PC-3 (cell line): Measurements from ENCODE around the gene ACAD11. TPM values are rescaled to one million over a fixed set of nuclear protein-coding genes. Genes with fewer than 3 reads are reported as not detected.

Source experiments
- ATAC-seq: fragments of 200-7000 bp; cut with Tn5 transposase; 2 replicates; pipeline ENCODE4 v1.9.1; 2020; ENCODE audit warnings: mild to moderate bottlenecking, moderate library complexity
- BruUV-seq: library from RNA; stranded (reverse); fragments of 400-500 nt; replicated peaks from 2 replicates; lab custom pipeline; 2021; lab: Mats Ljungman, UMichigan
- CTCF ChIA-PET: fragments of 300-600 bp; sonication (Branson Sonifier 250); formaldehyde crosslinking; loops from one replicate; lab custom pipeline; 2022; ENCODE audit warnings: antibody characterized with exemption; lab: Charles Lee
- POLR2A ChIA-PET: fragments of 300-600 bp; sonication (Branson Sonifier 250); formaldehyde crosslinking; loops from one replicate; lab custom pipeline; 2022; ENCODE audit warnings: antibody characterized with exemption; ENCODE audit not compliant: unreplicated experiment; lab: Charles Lee
- DNase-seq: peaks from one replicate; pipeline ENCODE4 v3.0.0-alpha.2; 2015
- H2AFZ ChIP-seq: fragments of 300-600 bp; sonication (generic); 2 replicates; pipeline ENCODE4 v1.6.0; 2016; ENCODE audit warnings: antibody characterized with exemption, low read length
- H3F3A ChIP-seq: fragments of 300-600 bp; sonication (generic); one replicate; pipeline ENCODE4 v1.6.0; 2017; ENCODE audit warnings: antibody characterized with exemption, low read length, control low read depth, mild to moderate bottlenecking; ENCODE audit not compliant: unreplicated experiment
- H3K27ac ChIP-seq: fragments of 300-600 bp; sonication (generic); 2 replicates; pipeline ENCODE4 v1.5.1; 2016; ENCODE audit warnings: mild to moderate bottlenecking, low read length
- H3K27me3 ChIP-seq: fragments of 300-600 bp; sonication (generic); 2 replicates; pipeline ENCODE4 v1.6.1; 2016; ENCODE audit warnings: low read length, mixed read lengths
- H3K36me3 ChIP-seq: fragments of 300-600 bp; sonication (generic); 2 replicates; pipeline ENCODE4 v1.6.1; 2016; ENCODE audit warnings: low read depth, mixed run types, low read length, mixed read lengths
- H3K4me1 ChIP-seq: fragments of 300-600 bp; sonication (generic); 2 replicates; pipeline ENCODE4 v1.5.1; 2016; ENCODE audit warnings: low read length; ENCODE audit not compliant: insufficient read depth
- H3K4me2 ChIP-seq: fragments of 300-600 bp; sonication (generic); 2 replicates; pipeline ENCODE4 v1.6.0; 2016; ENCODE audit warnings: low read length
- H3K4me3 ChIP-seq: fragments of 300-600 bp; sonication (generic); 2 replicates; pipeline ENCODE4 v1.5.1; 2016; ENCODE audit warnings: mild to moderate bottlenecking, low read length, mixed read lengths
- H3K79me2 ChIP-seq: fragments of 300-600 bp; sonication (generic); 2 replicates; pipeline ENCODE4 v1.6.1; 2017; ENCODE audit warnings: low read length, mixed read lengths
- H3K9ac ChIP-seq: fragments of 300-600 bp; sonication (generic); 2 replicates; pipeline ENCODE4 v1.6.0; 2016; ENCODE audit warnings: mild to moderate bottlenecking, low read length
- H3K9me2 ChIP-seq: fragments of 300-600 bp; sonication (generic); replicated peaks from 2 replicates; pipeline ENCODE4 v1.6.1; 2016; ENCODE audit warnings: mixed run types, low read length, mixed read lengths
- H3K9me3 ChIP-seq: fragments of 300-600 bp; sonication (generic); 2 replicates; pipeline ENCODE4 v1.6.1; 2016; ENCODE audit warnings: low read length, mixed read lengths
- H4K20me1 ChIP-seq: fragments of 300-600 bp; sonication (generic); 2 replicates; pipeline ENCODE4 v1.6.1; 2016; ENCODE audit warnings: low read length, mixed read lengths
- CTCF ChIP-seq: fragments of 300-600 bp; sonication (generic); conservative IDR thresholded peaks from 2 replicates; pipeline ENCODE4 v1.5.1; 2017; ENCODE audit warnings: antibody characterized with exemption, low read depth, mild to moderate bottlenecking, low read length
- EZH2 ChIP-seq: fragments of 300-600 bp; sonication (generic); IDR thresholded peaks from one replicate; pipeline ENCODE4 v1.6.1; 2017; ENCODE audit warnings: antibody characterized with exemption, mild to moderate bottlenecking, low read length; ENCODE audit not compliant: unreplicated experiment
- EZH2phosphoT487 ChIP-seq: fragments of 300-600 bp; sonication (generic); IDR thresholded peaks from 2 replicates; pipeline ENCODE4 v1.6.1; 2018; ENCODE audit warnings: mild to moderate bottlenecking, antibody characterized with exemption, low read length, borderline replicate concordance
- intact Hi-C: fragments of 100-400 bp; cut with micrococcal nuclease; formaldehyde crosslinking; loops from 2 replicates; pipeline ENCODE4 v1.9.0; 2023
- total RNA-seq: library from RNA; depleted of rRNA; stranded (reverse); fragments of >200 nt; gene quantifications from 2 replicates; pipeline ENCODE4 v1.2.3, GENCODE V29; 2014

Gene ACAD11
- total RNA-seq, 1 experiment from 2014 or later: 4.7 TPM

GRCh38 chr3:132519914-132520313, 139.7 kb downstream of the ACAD11 start:
- CTCF ChIA-PET: no interaction called here

GRCh38 chr3:132517311-132517710, 142.3 kb downstream of the ACAD11 start:
- CTCF ChIA-PET: no interaction called here
- Histone ChIP-seq H3K27me3 (no peaks in the 10 kb centered on the region), H3F3A (no peaks in the 10 kb centered on the region), H3K36me3 (peaks cover 12% of the 10 kb centered on the region; the same call in 1 of the 2 replicates), H3K9me3 (no peaks in the 10 kb centered on the region), H3K4me3 (no peak overlapping the region), H3K4me2 (no peak overlapping the region), H3K27ac (no peak overlapping the region), H3K79me2 (no peaks in the 10 kb centered on the region), H4K20me1 (no peaks in the 10 kb centered on the region), H3K9me2 (no peaks in the 10 kb centered on the region), H2AFZ (no peak overlapping the region), H3K9ac (no peak overlapping the region), H3K4me1 (no peaks in the 10 kb centered on the region)
- TF ChIP-seq EZH2: no peak
- no peak for TF ChIP-seq CTCF
- no peak for TF ChIP-seq EZH2phosphoT487
- no peak for DNase-seq
- ATAC-seq: no peak
- intact Hi-C loops: no loop called here
- POLR2A ChIA-PET: no interaction called here
- no TSS peak for BruUV-seq

More at GRCh38 chr3:132519914-132520313, 139.7 kb downstream of the ACAD11 start:
- no TSS peak for BruUV-seq
- Histone ChIP-seq H3K79me2 (no peaks in the 10 kb centered on the region), H2AFZ (no peak overlapping the region), H3K27ac (no peak overlapping the region), H3K36me3 (peaks cover 6% of the 10 kb centered on the region; the same call in 1 of the 2 replicates), H3K9me3 (no peaks in the 10 kb centered on the region), H3K9me2 (no peaks in the 10 kb centered on the region), H3F3A (no peaks in the 10 kb centered on the region), H3K4me2 (no peak overlapping the region), H3K4me1 (no peaks in the 10 kb centered on the region), H4K20me1 (no peaks in the 10 kb centered on the region), H3K4me3 (no peak overlapping the region), H3K27me3 (no peaks in the 10 kb centered on the region), H3K9ac (no peak overlapping the region)
- DNase-seq (no peak), ATAC-seq (no peak)
- no peak for TF ChIP-seq CTCF
- TF ChIP-seq EZH2phosphoT487: no peak
- no peak for TF ChIP-seq EZH2
- intact Hi-C loops: no loop called here
- POLR2A ChIA-PET: no interaction called here

GRCh38 chr3:132513057-132513456, 146.6 kb downstream of the ACAD11 start:
- Histone ChIP-seq H3K9me3 (no peaks in the 10 kb centered on the region), H3K4me3 (no peak overlapping the region), H3K79me2 (no peaks in the 10 kb centered on the region), H3K4me2 (no peak overlapping the region), H3K9ac (no peak overlapping the region), H3K4me1 (no peaks in the 10 kb centered on the region), H4K20me1 (no peaks in the 10 kb centered on the region), H3K27ac (no peak overlapping the region), H3K27me3 (no peaks in the 10 kb centered on the region), H3K36me3 (peaks cover 14% of the 10 kb centered on the region; the same call in 1 of the 2 replicates), H3K9me2 (no peaks in the 10 kb centered on the region), H3F3A (no peaks in the 10 kb centered on the region), H2AFZ (no peak overlapping the region)
- CTCF ChIA-PET: no interaction called here
- POLR2A ChIA-PET: no interaction called here
- ATAC-seq (no peak), DNase-seq (no peak)
- TF ChIP-seq CTCF (no peak), EZH2 (no peak), EZH2phosphoT487 (no peak)
- no TSS peak for BruUV-seq
- intact Hi-C loops: no loop called here
